Fibroblast of skin of right quadriceps (primary cell): ENCODE data around the gene C1orf159.
"Not testable (repeated sequence)": the region's sequence is repeated elsewhere in the genome, so short reads cannot be mapped to it uniquely, and the experiment has no call there.

ENCODE experiments used
- DNase-seq: peaks from one replicate; pipeline ENCODE4 v3.0.0-alpha.2; 2013

Gene C1orf159

GRCh38 chr1:1063945-1064831, 51.7 kb downstream of the C1orf159 start:
- peak; percentile 68 for DNase-seq

GRCh38 chr1:1063261-1063944, 52.5 kb downstream of the C1orf159 start:
- no peak for DNase-seq

- no peak for DNase-seq
Measured at GRCh38 chr1:1062348-1063163, 53.3 kb downstream of the C1orf159 start.

DNA sequence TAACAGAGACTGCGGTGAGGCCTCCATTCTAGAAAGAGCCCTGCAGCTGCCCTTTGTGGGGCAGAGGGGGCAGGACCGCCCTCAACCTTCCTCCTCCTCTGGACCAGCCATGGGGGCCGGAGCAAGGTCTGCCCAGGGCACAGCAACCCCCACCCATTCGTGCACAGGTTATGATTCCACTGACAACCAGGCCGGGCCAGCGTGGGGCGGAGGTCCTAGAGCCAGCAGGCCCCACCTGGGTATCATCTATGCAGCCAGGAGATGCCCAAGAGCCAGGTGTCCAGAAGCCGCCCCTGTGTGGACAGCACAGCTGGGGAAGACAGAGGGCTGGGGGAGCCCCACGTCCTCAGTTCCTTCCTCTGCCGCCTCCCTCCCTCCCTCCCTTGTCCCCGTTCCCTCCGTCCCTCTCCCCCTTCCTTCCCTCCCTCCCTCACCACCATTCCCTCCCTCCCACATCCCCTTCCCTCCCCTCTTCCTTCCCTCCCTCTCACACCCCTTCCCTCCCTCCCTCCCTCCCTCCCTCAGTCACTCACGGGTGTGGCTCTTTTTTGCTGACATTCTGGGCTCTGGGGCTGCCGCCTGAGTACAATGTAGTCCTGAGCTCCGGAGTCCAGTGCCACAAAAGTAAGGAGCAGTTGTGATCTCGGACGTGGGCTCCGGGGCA, 54.1 kb downstream of the C1orf159 start:
- no peak for DNase-seq

DNA sequence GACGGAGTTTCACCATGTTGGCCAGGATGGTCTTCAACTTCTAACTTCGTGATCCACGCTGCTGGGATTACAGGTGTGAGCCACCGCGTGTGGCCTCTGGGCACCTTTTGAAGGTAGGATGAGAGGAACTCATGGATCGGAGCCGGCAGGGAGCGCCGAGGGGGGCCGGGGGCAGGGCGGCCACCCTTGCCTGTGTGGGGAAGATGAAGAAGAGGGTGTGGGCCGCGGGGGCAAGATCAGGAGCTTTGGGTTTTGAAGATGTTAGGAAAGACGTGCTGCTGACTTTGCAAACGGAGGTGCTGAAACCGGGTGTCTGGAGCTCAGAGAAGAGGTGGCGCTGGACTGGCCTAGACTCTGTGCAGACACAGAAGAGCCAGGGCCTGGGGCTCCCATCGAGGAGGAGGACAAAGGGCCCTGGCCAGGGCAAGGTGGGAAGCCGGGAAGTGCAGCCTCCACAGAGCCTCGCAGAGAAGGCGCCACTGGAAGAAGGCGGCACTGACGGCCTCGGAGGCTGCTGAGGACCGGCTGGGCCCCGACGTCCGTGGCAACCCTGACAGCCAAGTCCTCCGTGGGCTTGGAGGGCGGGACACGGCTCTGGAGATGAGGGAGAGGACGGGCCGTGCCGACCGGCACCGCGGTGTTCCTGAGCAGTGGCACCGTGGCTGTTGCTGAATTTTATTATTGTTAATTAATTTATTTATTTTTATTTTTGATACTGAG, 55.4 kb downstream of the C1orf159 start:
- DNase-seq, result no peak

GRCh38 chr1:1059494-1060280, 56.2 kb downstream of the C1orf159 start:
- DNase-seq, result peak; percentile 72

DNA sequence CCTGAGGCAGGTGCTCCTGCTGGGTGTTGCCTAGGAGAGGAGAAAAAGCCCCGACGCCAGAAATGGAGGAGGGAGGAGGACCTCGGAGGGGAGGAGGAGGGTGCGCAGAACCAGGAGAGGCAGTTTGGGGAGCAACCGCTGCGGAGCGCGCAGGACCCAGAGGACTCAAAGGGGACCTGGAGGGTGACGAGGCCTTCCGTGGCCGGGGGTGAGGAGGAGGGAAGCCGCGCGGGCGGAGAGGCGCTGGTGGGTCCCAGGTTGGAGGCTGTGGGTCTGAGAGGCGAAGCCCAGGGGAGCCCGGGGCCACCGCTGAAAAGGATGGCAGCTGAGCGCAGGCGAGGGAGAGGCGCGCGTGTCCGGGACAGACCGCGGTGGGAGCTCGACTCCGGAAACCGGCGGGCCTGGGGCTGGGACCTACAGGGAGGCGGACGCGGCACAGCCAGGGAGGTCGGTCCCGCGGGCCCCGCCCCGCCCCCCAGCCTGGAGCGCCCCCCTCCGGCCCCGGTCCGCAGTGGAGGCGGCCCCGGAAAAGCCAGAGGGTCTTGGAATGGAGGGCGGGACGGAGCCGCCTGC, 56.9 kb downstream of the C1orf159 start:
- no peak for DNase-seq

DNA sequence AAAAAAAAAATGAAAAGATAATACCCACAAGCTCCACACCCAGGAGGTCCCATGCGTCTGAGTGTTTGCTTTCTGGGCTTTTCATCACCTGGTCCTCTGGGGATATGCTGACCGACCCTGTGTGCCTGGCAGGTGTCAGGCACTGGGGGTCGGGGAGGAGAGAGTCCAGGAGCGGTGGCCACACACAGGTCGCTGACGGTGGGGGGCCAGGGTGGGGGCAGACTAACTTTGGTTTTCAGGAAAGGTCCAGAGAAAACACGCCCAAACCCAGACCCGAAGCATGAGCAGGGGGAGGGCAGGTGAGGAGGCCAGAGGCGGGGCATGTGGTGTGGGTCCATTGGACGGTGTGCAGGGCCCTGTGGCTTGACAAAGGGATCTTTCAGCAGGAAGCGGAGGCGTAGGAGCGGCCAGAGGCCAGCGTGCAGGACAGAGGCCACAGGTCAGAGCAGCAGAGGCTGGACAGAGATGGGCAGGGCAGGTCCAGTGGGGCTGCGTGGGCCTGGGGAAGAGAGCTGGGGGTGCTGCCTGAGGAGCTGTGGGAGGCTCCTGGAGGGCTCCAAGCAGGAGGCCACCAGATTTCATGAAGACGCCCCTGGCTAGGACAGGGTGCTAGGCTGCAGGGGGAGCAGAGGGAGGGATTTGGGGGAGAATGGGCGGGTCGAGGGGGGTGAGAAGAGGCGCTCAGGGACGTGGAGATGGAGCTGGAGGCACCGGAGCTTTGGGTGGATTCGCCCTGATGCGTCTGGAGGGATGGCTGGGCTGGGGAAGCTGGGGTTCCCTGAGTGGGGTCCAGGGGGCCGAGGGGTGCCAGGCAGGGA, 57.6 kb downstream of the C1orf159 start:
- DNase-seq, result no peak

DNA sequence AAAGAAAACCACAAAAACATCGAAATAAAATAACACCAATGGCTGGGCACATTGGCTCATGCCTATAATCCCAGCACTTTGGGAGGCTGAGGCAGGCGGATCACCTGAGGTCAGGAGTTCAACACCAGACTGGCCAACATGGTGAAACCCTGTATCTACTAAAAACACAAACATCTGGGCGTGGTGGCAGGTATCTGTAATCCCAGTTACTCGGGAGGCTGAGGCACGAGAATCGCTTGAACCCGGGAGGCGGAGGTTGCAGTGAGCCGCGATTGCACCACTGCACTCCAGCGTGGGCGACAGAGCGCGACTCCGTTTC, 58.2 kb downstream of the C1orf159 start:
- DNase-seq, result not testable (repeated sequence)

DNA sequence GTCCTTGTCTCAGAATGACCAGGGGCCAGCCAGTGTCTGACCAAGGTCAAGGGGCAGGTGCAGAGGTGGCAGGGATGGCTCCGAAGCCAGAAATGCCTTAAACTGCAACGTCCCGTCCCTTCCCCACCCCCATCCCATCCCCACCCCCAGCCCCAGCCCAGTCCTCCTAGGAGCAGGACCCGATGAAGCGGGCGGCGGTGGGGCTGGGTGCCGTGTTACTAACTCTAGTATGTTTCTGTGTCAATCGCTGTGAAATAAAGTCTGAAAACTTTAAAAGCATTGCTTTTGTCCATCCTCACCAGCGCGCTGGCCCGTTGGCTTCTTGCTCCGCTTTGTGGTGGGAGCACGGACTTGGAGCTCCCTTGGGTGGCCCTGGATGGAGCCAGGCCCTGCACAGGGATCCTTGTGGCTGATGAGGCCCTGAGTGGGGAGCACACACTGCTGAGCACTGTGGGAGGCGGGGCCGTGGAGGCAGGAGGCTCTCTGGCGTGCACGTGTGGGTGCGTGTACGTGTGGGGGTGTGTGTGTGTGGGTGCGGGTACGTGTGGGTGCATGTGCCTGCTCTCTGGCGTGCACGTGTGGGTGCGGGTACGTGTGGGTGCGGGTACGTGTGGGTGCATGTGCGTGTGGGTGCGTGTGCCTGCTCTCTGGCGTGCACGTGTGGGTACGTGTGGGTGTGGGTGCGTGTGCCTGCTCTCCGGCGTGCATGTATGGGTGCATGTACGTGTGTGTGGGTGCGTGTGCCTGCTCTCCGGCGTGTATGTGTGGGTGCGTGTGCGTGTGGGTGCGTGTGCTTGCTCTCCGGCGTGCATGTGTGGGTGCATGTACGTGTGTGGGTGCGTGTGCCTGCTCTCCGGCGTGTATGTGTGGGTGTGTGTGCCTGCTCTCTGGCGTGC, 59.8 kb downstream of the C1orf159 start:
- DNase-seq, result no peak

DNA sequence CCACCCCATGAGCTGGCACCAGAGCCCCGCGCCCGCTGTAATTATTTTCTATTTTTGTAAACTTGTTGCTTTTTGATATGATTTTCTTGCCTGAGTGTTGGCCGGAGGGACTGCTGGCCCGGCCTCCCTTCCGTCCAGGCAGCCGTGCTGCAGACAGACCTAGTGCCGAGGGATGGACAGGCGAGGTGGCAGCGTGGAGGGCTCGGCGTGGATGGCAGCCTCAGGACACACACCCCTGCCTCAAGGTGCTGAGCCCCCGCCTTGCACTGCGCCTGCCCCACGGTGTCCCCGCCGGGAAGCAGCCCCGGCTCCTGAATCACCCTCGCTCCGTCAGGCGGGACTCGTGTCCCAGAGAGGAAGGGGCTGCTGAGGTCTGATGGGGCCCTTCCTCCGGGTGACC, 60.9 kb downstream of the C1orf159 start:
- DNase-seq, result no peak

DNA sequence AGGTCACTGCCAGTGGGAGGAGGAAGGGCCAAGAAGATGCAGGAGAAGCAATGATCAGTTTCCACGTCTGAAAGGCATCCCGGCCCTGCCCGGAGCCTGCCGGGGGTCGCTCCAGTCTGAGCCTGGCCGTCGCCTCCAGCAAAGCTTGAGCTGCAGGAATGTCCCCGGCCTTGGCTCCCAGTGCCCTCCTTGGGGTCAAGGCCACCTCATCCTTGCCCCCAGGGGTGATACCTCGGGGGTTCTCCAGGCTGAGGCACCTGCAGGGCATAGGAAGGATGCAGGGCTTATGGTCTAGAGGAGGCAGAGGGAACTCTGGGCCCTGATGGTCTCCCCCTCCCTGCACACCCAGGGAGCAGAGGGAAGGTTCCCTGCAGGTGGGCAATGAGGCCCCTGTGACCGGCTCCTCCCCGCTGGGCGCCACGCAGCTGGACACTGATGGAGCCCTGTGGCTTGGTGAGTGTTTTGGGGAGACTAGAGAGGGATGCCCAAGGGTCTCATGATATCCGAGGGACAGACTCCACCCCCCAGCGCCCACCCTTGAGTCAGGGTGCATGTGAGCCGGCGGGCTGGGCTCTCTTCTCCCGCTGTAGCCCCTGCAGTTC, 61.7 kb downstream of the C1orf159 start:
- no peak for DNase-seq

GRCh38 chr1:1053682-1054081, 62.2 kb downstream of the C1orf159 start:
- DNase-seq, result no peak

GRCh38 chr1:1053022-1053421, 62.9 kb downstream of the C1orf159 start:
- DNase-seq, result no peak

DNA sequence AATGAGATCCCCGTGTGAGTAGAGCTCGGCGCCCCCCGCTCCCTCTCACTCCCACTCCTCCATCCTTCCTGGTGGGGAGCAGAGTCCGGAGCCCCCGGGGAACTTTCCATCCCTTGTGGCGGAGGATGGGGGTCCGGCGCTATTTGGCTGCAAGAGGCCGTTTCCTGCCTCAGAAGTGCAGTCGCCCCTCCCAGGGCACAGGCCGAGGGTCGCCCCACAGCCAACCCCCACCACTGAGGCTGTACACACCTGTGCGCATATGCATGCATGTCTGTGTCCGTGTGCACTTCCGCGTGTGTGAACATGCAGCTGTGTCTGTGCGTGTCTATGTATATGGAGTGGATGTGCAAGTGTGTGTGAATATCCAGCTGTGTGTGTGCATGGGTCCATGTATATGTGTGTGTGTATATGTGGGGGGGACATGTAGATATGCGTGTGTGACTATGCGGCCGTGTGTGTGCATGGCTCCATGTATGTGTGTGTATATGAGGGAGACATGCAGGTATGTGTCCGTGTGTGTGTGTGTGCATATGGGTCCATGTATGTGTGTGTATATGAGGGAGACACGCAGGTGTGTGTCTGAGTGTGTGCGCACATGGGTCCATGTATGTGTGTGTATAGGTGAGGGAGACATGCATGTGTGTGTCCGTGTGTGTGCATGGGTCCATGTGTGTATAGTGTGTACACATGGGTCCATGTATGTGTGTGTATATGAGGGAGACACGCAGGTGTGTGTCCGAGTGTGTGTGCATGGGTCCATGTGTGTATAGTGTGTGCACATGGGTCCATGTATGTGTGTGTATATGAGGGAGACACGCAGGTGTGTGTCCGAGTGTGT, 63.7 kb downstream of the C1orf159 start:
- DNase-seq, result no peak

DNA sequence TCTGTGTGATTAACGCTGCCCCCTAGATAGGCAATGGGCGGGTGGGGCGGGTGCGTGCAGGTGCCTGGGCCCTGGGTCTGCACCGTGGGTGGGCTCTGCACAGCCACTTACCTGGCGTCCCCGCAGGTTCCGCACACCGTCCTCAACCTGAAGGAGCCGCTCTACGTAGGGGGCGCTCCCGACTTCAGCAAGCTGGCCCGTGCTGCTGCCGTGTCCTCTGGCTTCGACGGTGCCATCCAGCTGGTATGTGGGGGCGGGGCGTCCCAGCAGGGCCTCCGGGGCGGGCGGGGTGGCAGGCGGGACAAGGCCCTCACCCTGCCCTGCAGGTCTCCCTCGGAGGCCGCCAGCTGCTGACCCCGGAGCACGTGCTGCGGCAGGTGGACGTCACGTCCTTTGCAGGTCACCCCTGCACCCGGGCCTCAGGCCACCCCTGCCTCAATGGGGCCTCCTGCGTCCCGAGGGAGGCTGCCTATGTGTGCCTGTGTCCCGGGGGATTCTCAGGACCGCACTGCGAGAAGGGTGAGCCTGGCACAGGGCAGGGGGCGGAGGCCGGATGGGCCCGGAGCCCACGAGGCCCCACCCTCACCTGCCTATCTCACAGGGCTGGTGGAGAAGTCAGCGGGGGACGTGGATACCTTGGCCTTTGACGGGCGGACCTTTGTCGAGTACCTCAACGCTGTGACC, 64.6 kb downstream of the C1orf159 start:
- DNase-seq, result no peak

DNA sequence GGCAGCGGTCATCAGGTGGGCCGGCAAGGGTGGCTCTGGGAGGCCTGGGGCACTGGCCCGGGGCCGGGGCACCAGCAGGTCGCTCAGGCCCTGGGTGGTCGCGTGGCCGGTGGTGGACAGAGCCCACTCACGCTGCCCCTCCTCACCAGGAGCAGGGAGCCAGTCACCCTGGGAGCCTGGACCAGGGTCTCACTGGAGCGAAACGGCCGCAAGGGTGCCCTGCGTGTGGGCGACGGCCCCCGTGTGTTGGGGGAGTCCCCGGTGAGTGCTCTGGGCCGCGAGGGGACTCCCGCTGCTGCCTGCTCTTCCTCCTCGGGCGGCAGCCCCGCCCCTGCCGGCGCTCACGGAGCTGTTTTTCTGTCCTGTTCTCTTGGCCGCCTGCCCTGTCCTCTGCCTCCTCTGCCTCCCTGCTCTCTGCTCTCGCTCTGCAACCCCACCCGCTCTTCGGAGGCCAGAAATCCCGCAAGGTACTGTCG, 65.3 kb downstream of the C1orf159 start:
- no peak for DNase-seq
